GM21381 (cell line): ENCODE measurements around the gene ABLIM1.

Experiments
- ATAC-seq: cut with Tn5 transposase; IDR thresholded peaks from one replicate; pipeline ENCODE4 v1.9.1; 2021; ENCODE audit warnings: mild to moderate bottlenecking, moderate library complexity; ENCODE audit not compliant: unreplicated experiment

ABLIM1 gene

DNA sequence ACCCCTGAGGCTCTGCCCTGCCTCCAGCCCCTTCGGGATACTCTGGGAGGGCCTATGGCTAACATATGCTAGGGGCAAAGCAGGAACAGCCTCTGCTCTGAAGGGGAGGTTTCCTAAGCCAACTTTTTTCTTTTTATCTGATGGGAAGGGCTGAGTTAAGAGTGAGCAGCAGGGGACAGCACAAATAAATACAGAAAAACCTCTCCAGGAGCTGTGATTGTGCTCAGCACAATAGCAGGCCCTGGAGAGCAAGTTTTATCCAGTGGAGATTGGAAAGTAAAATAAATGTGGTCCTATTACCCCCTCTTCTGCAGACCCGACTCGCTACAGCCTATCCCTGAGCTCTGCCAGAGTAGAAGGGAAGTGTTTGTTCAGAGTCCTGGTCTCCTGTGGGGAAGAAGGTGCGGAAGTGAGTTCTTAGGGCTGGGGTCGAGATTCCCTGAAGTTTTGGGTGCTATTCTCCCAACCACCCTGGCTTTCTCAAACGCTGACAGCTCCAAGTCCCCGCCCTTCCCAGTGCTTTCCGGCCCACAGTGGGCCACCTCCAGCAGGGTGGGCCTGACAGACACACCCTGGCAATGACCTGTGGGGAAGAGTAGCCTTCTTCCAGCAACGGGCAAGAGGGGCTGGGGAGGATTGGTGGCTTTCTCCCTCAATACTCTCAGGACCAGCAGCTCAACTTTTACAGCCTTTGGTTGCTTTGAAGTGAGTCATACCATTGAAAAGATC, 230.8 kb downstream of the ABLIM1 start:
- ATAC-seq = no peak

DNA sequence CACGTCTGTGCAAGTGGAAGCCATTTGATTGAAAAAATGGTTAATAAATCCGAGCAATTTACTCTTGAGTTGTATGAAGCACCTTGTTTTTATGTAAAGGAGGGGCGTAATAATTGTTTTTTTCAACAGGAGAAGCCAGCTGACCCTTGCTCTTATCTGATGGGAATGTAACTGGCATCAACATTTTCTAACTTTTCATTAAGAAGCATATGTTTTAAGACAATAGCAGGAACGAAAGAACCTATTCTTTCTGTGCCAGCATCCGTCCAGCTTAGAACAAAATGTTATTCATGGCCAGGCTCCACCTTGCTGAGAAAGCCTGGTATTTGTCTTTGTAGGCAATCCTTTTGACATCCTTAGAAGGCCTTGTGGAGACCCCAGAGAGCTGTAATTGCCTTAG, 231.6 kb downstream of the ABLIM1 start:
- ATAC-seq = no peak

DNA sequence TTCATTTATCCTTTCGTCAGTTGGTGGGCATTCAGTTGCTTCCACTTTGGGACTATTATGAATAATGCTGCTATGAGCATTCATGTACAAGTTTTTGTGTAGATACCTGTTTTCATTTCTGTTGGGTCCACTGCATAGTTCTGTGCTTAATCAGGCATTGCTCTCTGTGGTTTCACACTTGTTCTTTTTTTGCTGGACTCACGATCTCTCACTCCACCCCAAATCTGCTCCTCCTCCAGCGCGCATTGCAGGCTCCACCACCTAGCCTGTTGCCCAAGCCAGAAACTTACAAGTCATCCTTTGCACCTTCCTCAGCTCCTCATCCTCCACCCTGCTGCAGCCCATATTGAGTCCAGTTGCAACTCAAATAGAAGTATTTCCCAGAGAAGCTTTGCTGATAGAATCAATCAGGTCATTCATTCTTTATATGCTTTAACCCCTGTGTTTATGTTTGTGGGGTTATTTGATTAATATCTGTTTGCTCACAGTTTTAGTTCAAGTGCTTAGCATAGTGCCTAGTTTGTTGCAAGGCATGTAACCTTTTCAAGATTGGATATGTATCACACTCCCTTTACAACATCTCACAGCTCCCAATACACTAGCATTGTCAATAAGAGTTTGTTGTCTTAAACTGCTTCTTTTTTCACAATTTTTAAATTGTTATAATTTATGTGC, 237.1 kb downstream of the ABLIM1 start:
- ATAC-seq = peak; percentile 86

GRCh38 chr10:114418109-114418508, 240.0 kb downstream of the ABLIM1 start:
- no peak for ATAC-seq

- no peak for ATAC-seq
These were observed 244.9 kb downstream of the ABLIM1 start for GRCh38 chr10:114412907-114413797.

DNA sequence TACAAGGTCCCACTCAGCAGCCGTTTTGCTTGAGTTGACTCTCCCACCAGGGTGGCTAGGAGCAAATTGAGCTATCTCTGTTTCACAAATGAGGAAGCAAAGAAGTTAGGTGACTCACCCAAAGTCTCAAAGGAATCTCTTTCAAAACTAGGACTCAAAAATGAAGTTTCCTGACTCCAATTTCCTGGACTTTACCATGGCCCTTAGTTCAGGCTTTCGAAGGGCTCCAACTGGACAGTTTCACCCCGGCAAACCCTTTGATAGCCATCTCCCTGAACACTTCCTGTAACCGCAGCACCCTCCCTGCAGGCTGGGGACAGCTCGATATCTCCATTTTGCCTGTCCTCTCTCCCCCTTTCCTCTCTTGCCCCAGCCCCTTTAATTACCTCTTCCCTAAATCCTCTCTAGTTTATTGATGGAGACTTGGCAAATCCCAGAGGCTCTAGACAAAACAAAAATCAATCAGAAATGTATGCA, 249.1 kb downstream of the ABLIM1 start:
- no peak for ATAC-seq

DNA sequence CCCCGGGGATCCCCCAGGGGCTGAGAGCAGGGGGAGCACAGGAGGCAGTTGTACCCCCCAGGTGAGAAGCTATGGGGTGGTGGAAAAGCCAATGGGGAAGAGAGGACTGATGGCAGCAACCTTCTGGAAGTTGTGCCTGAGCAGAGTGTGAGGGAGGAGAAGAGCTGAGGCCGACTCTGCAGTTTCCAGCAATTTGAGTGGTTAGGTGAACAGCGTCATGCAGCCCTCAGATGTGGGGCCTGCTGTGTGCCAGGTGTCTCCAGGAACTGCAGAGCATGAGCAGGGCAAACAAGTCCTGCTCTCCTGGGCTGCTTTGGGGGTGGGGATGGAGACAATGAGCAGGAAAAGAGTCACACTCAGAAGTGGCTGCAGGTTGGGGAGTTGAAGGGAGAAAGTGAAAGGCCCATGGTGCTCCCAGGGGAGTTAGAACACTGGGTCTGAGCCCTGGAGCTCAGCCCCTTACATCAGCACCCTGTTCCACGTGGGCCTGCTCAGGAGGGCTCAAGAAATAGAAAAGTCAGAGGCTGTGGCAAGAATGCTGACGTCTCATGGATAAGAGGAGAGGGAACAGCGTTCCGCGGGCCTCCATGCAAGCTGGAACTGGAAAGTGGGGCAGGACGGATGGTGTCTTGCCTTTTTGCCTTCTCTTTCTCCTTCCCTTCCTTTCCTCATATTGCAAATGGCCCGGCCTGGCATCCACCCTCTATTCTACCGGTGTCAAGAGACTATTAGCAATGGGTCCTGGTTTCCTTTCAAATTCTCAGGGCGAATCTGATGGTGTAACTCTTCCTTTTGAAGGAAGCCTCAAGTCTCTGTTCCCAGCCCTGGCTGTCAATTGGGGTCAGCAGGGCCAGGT, 249.7 kb downstream of the ABLIM1 start:
- no peak for ATAC-seq

GRCh38 chr10:114406455-114406854, 251.6 kb downstream of the ABLIM1 start:
- ATAC-seq = no peak

GRCh38 chr10:114405011-114405350, 253.1 kb downstream of the ABLIM1 start:
- ATAC-seq = no peak

- ATAC-seq = no peak
These were observed 253.7 kb downstream of the ABLIM1 start, which contains the start of gene AFAP1L2 for GRCh38 chr10:114404171-114405010. TSS of gene AFAP1L2 (minus strand) at chr10:114404502. CDS start at chr10:114404455, 47 bp downstream.

- ATAC-seq = no peak
These were observed 254.4 kb downstream of the ABLIM1 start for GRCh38 chr10:114403541-114404161.

- ATAC-seq = no peak
These were observed 255.1 kb downstream of the ABLIM1 start for GRCh38 chr10:114402871-114403540.

- no peak for ATAC-seq
These were observed 255.8 kb downstream of the ABLIM1 start for GRCh38 chr10:114402233-114402632.

- no peak for ATAC-seq
These were observed 256.8 kb downstream of the ABLIM1 start for GRCh38 chr10:114401195-114401791.

- ATAC-seq = no peak
These were observed 258.0 kb downstream of the ABLIM1 start for GRCh38 chr10:114400091-114400490.

DNA sequence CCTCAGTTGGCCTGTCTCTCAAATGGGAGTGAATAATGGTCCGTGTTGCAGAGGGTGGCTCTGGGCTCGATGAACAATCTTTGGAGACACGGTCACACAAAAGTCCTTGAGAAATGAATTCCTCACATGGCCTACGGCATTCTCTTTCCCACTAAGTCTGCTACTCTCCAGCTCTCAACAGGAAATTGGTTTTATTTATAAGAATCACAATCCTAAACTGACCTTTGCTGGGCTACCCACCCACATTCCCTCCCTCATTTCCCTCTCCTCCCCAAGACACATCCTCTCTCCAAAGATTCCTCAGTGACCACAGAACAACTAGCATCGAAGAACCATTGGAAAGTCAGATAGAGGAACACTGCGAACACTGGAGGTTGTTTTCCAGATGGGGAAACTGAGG, 258.5 kb downstream of the ABLIM1 start:
- no peak for ATAC-seq

- no peak for ATAC-seq
These were observed 259.3 kb downstream of the ABLIM1 start for GRCh38 chr10:114398587-114399331.
